Activated CD4-positive, alpha-beta T cell treated with anti-CD3 and anti-CD28 coated beads, Interleukin-2, Interleukin-4, amounts not matched to agents 100 ng/mL and 50 ng/mL, durations not matched to agents 16 hours and 8 hours (primary cell): ENCODE measurements around the gene ART5.
"Not testable (repeated sequence)": the region's sequence is repeated elsewhere in the genome, so short reads cannot be mapped to it uniquely, and the experiment has no call there.

Experiments
- DNase-seq: peaks from one replicate; pipeline ENCODE4 v3.0.0-alpha.2; 2020; ENCODE audit warnings: low spot score

ART5 gene

DNA sequence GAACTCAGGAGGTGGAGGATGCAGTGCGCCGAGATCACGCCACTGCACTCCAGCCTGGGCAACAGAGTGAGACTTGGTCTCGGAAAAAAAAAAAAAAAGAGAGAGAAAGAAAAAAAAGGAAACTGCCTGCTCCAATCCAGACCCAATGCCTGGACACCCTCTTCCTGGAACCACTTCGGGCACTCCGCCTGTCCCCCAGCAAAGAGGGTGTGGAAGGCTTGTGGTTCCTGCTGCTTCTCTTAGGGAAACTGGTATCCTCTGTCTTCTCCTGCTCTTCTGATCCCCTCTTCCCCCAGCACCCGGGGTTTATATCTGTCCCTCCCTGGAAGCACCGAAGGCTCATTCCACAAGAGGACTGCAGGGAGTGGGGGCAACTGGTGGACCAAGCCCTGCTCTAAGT is 16.5 kb upstream of the ART5 start:
- no peak for DNase-seq

DNA sequence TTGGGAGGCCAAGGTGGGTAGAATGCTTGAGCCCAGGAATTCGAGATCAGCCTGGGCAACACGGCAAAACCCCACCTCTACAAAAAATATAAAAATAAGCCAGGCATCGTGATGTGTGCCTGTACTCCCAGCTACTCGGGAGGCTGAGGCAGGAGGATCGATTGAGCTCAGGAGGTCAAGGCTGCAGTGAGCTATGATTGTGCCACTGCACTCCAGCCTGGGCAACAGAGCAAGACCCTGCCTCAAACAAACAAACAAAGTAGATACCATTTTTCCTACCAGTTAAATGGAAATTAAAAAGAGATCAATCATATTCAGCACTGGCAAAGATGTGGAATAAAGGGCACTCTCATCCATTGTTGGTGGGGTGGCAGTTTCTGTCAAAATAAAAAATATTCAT is 15.5 kb upstream of the ART5 start:
- DNase-seq: not testable (repeated sequence)

DNA sequence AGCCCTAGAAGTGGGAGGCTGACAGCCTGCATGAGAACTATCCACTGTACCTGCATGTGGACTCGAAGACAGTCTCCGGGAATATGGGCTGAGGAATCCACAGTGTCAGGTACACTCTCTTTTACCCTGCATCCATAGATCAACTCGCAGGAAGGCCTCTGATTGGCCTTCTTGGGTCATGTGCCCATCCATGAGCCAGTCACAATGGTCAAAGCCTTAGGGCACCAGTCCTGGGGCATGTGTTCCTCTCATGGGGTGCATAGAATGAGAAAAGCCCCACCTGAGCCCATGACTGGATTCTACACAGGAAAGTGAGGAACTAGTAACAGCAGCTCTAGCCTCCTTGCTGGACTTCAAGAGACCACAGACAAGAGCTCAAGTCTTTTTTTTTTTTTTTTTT is 13.8 kb upstream of the ART5 start:
- no peak for DNase-seq

DNA sequence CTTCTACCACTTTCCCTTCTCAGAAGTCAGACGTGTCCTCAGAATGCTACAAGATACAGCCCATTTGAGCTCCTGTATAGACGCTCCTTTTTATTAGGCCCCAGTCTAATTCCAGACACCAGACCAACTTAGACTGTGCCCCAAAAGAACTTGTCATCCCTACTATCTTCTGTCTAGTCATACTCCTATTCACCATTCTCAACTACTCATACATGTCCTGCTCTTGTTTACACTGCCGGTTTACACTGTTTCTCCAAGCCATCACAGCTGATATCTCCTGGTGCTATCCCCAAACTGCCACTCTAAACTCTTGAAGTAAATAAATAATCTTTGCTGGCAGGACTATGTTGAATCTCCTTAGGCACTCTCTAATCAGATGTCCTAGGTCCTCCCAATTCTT is 10.7 kb upstream of the ART5 start:
- DNase-seq: not testable (repeated sequence)

DNA sequence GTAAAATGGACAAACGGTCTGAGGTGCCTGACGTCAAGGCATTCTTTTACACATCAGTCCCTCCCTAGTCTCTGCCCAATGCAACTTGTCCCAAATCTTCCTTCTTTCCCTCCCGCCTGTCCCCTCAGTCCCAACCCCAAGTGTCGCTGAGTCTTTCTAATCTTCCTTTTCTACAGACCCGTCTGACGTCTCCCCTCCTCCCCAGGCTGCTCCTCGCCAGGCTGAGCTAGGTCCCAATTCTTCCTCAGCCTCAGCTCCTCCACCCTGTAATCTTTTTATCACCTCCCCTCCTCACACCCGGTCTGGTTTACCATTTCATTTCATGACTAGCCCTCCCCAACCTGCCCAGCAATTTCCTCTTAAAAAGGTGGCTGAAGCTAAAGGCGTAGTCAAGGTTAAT is 7.6 kb upstream of the ART5 start:
- DNase-seq: not testable (repeated sequence)

DNA sequence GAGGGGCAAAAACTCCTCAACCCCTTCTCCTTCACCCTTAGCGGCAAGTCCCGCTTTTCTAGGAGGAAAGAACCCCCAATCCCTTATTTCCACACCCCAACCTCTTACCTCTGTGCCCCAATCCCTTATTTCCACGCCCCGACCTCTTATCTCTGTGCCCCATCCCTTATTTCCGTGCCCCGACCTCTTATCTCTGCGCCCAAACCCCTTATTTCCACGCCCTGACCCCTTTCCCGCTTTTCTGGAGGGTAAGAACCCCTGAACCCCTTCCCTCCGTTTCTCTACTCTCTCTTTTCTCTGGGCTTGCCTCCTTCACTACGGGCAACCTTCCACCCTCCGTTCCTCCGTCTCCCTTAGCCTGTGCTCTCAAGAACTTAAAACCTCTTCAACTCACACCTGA is 7.1 kb upstream of the ART5 start:
- not testable (repeated sequence) for DNase-seq

DNA sequence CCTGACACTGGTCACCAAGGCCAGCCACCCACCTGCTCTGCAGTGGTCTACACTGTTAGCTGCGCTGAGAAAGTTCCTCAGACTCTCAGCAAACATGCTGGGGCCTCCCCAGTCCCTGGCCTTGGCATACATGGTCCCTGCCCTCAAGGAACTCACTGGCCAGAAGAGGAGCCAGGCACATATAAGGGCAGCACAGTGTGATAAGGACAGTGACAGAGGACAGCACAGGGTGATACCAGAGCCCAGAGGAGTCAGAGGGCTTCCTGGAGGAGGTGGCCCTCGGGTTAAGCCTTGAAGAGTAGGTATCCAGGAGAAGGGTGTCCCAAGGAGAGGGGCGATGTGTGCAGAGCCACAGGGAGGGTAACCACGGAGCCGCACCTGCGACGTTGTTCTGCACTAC is 3.8 kb upstream of the ART5 start:
- no peak for DNase-seq

DNA sequence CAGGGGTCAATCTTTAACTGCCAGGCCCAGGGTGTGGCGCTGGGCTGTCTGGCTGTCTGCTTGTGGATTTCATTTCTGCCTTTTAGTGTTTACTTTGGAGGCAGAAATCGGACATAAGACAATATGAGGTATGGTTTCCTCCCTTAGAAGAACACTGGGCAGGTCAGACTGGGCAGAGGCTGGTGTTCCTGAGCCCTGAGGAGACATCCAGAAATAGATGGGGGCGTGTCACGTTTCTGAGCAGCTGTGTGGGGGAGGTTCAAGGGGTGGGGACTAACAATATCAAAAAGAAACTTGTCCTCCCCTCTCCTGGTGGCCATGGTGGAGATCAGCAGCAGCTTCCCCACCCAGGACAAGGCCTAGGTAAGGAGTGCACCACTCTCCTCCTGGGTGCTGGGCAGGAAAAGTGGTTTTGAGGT is 3.0 kb upstream of the ART5 start, which contains the start of gene ART1:
TSS of gene ART1 (plus strand) at position 312 of the 419 bp plus-strand sequence. CDS start 14,086 bp downstream, outside the sequence.
- no peak for DNase-seq

DNA sequence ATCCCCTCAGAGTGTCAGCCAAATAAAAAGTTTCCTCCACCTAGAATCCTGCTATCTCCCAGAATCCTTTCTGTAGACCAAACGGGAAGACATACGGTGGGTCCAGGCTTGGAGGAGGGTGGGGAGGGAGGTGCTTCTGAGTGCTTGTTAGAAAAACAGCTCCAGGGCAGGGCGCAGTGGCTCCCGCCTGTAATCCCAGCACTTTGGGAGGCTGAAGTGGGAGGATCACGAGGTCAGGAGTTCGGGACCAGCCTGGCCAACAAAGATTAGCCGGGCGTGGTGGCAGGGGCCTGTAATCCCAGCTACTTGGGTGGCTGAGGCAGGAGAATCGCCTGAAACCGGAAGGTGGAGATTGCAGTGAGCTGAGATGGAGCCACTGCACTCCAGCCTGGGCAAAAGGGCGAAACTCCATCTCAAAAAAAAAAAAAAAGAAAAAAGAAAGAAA is 1.3 kb upstream of the ART5 start:
- DNase-seq: not testable (repeated sequence)

DNA sequence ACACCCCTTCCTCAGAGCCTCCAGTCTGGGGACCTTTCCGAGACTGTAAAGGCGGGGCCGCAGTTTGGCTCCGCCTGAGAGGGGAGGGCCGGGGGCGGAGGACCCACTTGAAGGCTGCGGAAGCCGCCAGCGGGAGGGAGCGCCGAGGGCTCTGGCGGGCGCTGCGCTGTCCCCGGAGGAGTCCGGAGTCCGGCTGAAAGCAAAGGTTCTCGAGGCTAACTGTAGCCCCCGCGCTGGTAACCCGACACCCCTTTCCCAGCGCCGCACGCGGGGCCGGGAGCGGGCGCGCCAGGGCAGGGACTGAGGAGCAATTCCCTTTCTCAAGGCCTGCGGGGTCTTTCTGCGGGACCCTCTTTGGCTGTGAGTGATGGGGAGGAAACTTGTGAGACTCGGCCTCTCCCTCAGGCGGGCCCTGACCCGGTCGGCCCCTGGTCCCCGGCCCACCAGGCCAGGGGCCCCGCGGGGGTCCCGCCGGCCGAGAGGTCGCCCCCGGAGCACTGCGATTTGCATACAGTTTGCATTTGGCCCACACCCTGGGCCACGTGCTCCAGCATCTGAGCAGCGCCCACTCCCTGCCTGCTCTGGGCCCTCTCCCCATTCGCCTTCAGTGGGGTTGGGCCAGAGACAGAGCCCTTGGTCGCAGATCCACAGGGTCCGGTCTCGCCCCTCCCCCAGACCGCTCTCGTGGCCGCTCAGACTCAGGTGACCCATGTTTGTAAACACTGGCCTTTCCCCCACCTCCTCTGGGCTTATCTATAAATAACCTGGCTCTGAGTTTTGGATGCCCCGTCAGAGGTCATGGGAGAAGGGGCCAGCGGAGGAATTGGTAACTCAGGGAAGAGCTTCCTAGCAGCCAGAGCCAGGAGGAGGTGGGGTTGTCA is 519 bp upstream of the ART5 start:
- peak; percentile 36 for DNase-seq

DNA sequence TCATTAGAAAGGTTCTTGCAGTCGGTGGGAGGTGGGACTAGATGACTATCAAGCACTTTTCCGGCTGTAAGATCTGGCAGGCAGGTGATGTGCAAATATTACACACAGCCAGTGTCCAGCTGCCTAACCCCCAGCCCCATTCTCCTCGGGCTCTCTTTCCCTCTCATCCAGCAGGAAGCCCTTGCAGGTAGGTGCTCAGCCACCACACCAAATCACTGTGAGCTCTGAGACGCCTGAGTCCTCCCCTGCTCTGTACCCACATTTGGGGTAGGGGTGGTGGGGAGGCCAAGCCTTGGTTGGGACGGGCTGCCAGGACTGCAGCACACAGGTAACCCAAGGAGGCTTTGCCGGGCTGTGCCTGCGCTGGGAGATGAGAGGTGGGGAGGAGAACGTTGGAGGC is 601 bp downstream of the ART5 start:
- DNase-seq: no peak

DNA sequence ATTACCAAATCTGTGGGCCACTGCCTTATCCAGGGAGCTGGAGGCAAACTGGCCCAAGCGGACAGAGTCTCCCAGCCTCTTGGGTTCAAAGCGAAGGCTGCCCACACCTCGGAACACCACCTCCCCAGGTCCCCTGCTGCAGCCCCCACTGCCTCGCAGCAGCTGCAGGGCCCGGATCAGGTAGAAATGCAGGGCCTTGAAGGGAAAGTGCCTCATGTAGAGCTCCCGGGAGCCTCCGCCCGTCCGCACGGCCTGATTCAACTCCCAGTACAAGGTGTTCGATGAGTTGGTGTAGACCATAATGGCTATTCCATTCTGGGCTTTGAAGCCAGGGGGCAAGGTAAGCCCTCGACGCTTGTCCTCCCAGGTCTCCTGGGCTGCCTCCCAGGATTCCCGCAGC is 2.0 kb downstream of the ART5 start:
- DNase-seq: no peak

DNA sequence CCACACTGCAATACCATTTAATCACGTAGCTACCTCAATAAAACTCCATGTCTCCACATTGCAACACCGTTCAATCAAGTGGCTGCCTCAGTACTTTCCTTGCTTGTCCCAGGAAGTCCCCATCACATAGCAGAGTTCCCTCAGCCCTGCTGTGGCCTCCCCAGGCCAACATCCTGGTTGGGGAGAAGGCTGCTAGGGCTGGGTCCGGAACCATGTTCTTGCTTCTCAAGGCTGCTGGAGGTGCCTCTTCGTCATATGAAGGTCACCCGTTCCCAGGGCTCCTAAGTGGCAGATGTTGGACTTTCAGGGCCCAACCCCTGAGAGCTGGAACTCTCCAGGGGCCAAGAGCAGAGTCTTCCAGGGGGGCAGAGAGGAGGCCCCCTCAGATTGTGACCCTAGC is 3.3 kb downstream of the ART5 start:
- DNase-seq: no peak

DNA sequence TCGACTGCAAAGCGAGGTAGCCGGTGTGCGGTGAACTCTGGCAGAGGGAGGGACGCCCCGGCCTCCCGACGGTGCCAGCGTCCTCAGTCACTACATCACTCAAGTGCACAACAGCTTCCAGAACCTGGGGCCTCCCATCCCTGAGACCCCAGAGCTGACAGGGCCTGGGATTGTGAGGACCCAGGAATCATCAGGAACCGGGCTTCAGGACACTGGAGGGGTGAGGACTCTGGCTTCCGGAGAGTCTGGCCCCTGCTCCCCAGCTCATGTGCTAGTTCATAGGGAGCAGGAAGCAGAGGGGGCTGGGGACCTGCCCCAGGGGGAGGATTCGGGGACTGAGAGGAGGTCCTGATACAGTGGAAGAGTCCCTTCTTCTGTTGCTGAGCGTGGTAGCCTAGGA is 4.6 kb downstream of the ART5 start:
- no peak for DNase-seq

DNA sequence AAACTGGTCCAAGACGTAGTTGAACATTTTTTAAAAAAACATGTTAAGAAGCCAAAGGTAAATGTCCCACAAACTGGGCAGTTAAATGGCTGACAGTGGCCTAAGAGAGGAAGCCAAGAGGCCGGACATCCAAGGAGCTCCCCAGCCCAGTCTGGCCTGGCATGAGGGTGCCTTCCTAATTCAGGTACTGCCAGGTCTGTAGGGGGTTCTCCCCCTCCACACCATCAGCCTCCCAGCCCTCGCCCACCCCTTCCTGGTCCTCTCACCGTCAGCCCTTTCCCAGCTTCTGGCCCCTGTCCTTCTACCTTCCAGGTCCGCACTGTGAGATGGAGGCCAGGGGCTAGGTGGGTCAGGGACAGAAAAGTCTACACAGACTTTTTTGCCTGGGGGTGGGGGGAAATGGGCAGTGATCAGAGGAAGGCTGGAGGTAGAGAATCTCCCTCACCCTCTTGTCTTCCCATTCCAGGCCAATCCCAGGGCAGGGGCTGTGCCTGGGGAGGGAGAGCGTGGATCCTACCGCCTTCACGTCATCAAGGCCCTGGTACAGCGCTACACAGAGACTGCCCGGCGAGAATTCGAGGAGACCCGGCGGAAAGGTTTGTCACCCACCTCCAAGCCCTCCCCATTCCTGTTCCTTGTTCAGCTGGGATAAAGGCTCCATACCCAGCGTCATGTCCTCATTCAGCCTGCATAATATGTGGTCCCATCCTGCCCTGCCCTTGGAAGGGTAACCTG is 6.0 kb downstream of the ART5 start:
- DNase-seq: no peak

DNA sequence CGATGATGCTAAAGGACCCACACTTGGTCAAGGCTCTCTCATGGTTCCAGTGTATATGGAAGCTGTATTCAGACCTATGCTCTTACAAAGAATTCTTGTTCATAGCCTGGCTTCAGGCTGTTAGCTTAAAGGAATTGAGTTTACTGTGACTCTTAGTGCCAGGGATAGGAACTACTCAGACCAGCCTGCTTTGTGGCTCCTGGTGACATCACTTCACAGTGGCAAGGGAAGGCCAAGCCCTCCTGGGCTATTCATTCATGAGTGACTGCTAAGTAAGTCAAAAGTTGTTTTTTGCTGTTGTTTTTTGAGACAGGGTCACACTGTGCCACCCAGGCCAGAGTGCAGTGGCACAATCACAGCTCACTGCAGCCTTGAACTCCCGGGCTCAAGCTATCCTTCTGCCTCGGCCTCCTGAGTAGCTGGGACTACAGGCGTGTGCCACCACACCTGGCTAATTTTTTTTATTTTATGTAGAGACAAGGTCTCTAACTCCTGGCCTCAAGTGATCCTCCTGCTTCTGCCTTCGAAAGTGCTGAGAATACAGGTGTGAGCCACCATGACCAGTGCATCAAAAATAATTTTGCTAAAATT is 9.6 kb downstream of the ART5 start:
- DNase-seq: no peak

DNA sequence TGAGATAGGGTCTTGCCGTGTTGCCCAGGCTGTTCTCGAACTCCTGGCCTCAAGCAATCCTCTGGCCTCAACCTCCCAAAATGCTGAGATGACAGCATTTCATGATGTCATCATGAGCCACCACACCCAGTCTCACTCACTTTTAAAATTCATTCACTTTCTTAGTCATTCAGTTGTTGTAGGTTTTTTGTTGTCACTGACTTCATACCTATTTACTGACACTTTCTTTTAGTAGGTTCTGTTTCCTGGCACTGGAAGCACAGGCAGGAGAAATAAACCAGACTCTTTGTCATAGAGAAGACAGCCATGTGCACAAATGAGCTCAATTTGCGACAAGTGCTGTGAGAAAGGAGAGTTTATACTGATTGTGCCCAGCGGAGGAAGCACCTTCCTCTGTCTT is 10.5 kb downstream of the ART5 start:
- DNase-seq: no peak

DNA sequence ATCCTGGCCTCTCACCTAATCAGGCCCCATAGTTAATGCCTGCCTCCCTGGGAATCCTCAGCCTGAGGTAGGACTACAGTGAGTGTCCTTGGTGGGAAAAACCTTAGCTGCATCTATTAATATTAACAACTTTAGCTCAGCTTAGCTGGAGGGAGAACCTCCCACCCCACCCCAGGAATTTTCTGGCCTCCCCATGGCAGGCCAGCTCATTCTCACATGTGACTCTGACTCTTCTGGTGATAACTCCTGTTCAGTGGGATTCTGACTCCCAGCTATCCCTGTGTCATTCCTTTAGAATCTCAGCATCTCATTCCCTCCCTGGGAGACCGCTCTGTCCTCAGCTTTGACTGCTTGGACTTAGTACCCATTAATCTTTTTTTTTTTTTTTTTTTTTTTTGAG is 14.5 kb downstream of the ART5 start:
- DNase-seq: no peak

DNA sequence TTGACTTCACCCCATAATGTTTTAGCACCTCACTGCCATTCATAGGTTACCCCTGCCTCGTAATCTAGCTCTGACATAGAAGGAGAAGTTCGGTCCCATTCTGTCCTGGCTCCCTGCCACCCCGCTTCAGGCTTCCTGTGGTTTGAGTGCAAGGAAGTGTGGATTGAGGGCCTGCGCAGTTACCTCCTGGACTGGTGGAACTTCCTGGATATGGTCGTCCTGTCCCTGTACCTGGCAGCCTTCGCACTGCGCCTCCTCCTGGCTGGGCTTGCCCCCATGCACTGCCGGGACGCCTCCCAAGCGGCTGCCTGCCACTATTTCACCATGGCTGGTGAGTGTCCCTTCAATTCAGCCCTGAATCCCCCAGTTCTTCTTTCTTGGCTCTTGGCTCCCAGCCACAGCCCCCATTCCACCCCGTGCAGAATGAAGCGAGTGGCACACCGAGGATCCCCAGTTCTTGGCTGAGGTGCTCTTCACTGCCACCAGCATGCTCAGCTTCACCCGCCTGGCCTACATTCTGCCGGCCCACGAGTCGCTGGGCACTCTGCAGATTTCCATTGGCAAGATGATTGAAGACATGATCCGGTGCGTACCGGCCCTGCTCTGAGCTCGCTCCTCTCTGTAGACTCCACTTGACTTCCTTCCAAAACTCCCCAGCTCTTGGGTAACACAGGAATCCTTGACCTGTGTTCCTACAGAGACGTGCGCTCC is 15.4 kb downstream of the ART5 start:
- DNase-seq: no peak

DNA sequence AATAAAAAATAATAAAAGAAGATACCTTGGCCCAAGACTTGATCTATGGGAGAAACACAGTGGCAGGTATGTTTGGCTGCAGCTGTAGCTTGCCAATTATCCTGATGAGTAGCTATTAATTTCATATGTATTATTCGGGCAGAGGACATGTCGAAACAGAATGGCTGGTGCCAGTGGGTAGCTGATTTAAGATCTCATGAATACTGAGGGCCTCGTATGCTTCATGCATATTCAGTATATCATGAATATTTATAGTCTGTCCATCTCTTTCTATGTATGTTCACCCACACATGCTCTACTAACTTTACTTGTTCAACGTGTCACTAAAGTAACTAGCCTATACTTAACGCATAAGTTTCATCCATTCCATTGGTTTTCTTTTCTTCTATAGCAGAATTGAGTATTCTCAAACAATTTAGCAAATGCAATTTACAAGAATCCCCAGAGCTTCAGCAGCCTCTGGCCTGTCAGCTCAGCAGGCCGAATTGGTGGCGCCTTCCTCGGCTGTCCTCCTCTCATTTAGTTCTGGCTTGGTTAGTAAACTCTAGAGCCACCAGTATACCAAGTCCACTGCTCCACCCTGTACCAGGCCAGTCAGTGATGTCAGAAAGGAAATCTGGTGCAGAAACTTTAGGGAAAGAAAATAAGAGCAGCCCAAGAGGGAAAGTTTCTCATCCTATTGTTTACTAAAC is 17.9 kb downstream of the ART5 start:
- no peak for DNase-seq

DNA sequence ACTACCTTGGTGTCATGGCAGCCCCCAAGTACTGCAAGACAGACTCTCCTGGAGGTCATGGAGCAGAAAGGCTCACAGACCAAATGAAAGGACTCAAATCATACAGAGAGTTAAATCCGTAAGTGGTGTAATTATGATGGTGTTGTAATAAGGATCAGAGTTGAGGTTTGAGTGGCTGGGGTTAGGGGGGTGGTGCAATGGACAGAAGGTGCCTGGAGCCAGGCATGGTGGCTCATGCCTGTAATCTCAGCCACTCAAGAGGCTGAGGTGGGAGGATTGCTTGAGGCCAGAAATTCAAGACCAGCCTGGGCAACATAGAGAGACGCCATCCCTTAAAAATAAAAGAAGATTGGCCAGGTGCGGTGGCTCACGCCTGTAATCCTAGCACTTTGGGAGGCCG is 18.7 kb downstream of the ART5 start:
- no peak for DNase-seq

DNA sequence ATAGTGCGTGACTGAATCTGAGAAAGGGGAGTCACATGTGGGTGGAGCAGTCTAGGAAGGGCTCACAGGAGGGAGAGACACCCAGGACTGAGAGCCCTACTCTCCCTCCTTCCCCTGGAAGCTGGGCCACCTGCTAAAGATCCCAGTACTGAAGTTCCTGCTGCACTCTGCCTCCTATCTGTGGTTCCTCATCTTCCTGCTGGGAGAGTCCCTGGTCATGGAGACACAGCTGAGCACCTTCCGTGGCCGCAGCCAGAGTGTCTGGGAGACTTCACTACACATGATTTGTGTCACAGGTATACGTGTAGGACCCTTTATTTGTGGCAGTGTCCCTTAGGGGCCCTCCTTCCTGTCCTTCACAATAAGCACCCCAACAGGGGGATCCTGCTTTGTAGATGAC is 19.3 kb downstream of the ART5 start:
- DNase-seq: no peak
